Fibroblast of skin of left biceps (primary cell): Measurements from ENCODE around the gene SLC41A3.
"Not testable (repeated sequence)": the region's sequence is repeated elsewhere in the genome, so short reads cannot be mapped to it uniquely, and the experiment has no call there.

ENCODE experiments used
- DNase-seq, 2 experiments: peaks; one replicate each; pipeline ENCODE4 v3.0.0-alpha.2; 2013; ENCODE audit warnings: low read depth in 2 of 2

The SLC41A3 gene

DNA sequence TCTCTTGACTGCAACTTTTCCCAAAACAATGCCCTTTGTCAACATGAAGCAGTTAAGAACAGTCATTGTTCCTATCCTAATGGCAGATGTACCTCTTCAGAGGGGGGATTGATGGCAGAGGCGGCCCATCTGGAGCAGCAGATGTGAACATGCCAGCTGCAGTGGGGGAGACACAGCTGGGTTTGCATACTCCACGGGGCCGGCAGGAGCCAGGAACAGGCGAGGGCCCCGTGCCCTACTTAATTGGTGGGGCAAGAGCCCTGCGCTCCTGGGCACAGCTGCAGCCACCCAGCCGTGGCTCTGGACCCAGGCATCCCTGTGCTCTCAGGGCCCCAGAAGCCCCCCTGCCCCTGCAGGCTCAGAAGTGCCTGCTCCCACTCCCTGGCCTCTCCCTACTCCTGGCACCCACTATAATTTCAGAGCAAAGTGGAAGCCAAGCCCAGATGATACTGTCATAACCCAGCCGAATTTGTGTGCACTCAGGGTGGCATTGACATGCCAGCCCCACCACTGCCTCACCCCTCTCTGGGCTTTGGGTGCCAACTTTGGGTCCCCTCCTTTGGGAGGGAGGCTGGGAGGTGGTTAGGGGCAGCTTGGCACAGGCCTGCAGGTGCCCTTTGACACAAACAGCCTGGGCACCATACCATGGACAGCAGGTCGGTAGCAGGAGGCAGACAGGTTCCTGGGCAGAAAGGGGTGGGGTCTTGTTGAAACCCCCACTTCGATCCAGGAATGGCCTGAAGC, 80.3 kb downstream of the SLC41A3 start:
- DNase-seq = no peak

GRCh38 chr3:126002189-126002588, 81.7 kb downstream of the SLC41A3 start:
- no peak for DNase-seq

- DNase-seq = not testable (repeated sequence)
These were observed 87.2 kb downstream of the SLC41A3 start for GRCh38 chr3:125996751-125997150.

DNA sequence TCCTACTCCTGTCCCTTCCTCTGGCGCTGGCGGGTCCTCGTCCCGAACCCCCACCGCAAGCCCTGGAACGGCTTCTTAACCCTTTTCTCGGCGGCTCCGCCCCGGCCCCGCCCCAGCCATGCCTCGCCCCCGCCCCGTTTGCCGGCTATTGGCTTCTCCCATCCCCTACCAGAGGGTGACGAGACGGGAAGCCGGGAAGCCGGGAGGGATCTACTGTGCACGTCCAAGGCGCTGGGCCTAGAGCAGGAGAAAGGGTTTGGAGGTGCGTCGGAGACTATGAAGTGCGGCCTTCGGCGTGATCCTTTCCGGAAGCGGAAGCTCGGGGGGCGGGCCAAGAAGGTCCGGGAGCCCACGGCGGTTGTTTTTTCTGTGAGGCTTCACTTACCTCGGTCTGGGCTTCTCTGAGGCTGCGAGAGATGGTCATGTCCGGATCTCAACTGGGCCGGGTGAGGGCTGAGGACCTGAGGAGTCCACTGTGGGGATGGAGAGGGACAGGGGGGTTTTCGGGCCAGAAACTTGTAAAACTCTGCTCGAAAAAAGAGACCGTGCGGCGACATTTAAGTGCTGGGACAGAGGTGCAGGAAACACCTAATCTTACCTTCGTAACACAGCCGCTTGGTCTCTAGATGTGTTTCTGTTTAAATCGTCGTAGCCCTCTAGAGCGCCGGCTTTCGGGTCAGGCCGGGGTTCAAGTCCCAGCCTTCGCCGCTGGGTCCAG, 93.5 kb downstream of the SLC41A3 start:
- peak; percentile 71 to 75 for DNase-seq

GRCh38 chr3:125984951-125985350, 99.0 kb downstream of the SLC41A3 start:
- DNase-seq = not testable (repeated sequence)

DNA sequence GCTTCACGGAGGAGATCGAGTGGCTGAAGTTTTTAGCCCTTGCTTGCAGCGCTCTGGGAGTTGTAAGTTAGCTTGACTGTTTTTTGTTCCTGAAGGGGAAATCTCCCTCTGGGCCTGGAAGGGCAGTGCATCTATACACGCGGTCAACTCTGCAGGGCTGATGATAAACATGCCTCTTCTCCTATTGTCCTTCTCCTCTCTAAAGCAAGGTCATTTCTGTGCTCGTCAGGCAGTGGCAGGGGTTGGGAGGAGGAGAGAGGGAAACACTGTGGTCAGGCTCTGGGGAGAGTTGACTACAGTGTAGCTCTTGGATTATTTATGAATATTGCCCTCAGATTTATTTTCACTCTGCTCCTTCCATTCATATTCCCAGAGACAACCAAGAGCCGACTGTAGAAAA, 106.8 kb downstream of the SLC41A3 start:
- DNase-seq = not testable (repeated sequence)

DNA sequence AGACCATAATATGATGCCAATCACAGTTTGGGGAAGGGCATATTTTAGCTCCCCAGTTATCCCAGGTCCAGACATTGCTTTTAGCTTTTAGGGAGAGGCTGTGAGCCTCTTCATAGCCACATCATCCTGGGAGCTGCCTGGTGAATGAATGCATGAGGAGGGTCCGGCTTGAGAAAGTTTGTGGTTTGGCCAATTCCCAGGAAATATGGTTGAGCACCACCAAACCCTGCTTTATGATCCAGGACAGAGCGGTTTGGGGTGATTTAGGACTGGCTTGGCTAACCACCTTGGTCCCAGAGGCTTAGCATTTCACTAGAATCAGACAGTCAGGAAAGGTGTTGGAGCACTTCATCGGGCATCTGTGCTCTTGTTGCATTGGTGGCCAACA, 107.9 kb downstream of the SLC41A3 start:
- not testable (repeated sequence) for DNase-seq

DNA sequence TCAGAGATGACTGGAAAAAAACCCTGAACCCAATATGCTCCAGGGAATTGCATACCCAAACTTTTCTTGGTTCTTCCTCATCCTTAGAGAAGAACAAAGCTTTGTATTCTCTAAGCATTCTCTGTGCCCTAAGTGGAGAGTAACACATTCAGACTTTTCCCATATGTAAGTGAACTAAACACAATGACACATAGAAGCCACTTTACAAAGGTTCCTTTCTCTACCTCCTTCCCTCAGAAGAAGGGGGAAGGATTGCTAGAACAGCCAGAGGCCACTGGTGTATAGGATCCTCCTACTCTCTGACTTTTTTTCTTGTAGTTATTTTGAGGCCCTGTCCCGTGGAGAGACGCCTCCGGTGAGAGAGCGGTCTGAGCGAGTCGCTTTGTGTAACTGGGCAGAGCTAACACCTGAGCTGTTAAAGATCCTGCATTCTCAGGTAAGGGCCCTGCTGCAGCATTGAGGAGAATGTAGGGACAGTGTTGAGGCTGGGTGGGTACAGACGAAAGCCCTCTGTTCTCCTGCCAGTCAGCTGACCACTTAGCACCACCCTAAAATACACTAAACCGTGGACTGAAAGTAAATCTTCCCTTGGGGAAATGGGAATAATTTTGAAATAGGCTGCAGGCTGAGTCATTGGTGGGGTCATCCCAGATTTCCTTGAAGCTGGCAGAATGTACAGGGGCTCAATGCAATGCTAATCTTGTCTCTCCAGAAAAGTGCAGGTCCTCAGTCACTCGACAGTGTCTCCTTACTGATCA, 108.5 kb downstream of the SLC41A3 start:
- DNase-seq = not testable (repeated sequence)

DNA sequence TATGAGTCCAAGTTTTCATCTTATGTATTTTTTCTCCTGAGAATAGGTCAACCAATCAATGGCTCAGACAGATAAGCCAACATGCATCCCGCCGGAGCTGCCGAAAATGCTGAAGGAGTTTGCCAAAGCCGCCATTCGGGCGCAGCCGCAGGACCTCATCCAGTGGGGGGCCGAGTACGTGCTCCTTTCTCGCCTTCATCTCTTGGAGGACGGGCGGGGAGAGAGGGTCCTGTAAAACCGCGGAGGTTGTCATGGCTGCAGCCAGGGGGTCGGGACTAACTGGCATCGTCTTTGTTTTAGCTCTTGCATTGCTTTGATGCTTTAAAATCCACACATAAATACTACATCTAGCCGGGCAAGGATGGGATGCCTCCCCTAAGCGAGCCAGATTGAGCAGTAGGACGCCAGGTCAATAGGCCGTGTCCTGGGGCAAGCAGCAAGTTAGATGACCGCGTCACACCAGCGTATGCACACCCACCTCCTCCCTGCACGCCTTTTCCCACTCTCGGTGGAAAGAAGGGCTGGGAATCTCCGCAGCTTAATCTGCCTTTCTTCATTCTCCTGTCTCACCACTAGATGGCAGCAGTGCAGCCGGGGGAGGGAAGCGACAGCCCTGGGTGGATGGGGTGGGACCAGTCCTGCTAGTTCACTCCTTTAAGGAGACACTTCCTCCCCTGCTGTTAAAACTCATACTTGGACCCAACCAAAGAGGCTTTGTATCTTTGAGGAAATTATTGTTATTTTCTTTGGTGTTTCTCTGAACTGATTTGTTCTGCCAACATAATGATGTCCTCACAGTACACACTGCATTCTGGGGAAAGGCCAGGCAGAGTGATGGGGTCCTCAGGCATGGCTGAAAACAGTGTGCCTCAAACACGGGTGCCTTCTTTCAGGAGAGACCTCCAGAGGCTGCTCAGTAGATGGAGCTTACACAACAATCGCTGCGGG, 111.7 kb downstream of the SLC41A3 start:
- DNase-seq = not testable (repeated sequence)

DNA sequence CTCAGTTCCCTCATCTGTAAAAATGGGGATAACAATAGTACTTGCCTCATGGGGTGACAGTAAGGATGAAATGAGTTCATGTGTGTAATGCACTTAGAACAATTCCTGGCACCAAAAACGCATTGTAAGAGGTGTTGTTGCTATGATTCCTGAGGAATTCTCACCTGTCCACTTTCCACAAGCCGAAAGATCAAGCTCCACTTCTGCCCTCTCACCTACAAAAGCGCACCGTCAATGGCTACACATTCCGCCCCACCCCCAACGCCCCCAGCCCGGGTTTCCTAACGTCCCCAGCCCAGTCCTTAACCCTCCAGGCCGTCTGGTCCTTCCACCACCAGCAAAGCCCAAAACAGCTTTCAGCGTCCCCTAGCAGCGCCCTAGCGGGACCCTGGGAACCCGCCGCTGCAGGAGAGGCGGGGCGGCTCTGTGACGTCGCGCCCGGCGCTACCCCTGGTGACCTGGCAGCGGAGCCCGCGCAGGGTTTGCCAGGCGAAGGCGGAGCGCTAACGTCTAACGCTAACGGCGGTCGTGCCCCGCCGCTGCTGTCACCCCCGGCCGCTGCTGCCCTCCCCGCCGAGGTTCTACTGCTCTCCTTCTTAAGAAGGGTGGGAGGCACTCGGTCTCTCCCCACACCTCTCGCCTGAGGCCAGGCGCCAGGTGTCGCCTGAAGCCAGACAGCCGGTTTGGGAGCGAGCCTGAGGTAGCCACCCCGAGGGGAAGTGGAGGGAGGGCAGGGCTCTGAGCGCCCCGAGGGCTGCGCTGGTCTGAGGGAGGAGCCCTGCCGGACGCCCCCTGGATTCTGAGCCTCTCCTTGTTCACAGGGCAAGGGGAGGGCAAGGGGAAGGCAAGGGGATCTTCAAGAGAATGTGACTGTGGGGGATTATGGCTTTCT, 115.0 kb downstream of the SLC41A3 start, which contains the start of gene ROPN1B:
ROPN1B (plus strand) TSS at position 478 of the 892 bp plus-strand sequence. CDS start 2,877 bp downstream, outside the sequence.
- DNase-seq = not testable (repeated sequence)

DNA sequence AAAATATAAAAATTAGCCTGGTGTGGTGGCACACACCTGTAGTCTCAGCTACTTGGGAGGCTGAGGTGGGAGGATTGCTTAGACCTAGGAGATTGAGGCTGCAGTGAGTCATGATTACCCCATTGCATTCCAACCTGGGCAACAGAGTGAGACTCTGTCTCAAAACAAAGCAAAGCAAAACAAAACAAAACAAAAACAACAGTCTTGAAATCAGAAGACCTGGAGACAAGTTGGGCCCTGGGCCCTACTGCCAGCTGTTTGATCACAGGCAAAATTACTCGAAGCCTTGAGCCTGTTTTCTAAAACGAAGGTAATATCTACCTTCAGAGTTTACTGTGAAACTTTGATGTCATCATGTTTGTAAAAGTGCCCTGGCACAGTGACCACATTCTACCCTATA, 115.8 kb downstream of the SLC41A3 start:
- not testable (repeated sequence) for DNase-seq

GRCh38 chr3:125967156-125967555, 116.8 kb downstream of the SLC41A3 start:
- DNase-seq = no peak

DNA sequence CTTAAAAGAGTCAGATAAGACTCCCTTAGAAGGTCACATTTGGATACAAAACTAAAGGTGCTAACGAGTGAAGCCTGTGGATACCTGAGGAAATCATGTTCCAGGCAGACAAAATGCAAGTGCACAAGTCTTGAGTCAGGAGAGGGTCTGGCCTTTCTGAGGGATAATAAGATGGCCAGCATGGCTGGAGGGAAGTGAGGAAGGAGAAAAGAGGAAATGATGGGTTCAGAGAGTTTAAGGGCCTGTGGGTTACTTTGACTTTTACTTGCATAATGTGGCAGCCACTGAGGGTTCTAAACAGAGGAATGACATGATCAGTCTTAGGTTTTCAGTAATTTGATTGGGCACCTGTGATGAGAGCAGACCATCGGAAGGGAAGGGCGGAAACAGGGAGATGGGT, 118.4 kb downstream of the SLC41A3 start:
- DNase-seq = no peak

DNA sequence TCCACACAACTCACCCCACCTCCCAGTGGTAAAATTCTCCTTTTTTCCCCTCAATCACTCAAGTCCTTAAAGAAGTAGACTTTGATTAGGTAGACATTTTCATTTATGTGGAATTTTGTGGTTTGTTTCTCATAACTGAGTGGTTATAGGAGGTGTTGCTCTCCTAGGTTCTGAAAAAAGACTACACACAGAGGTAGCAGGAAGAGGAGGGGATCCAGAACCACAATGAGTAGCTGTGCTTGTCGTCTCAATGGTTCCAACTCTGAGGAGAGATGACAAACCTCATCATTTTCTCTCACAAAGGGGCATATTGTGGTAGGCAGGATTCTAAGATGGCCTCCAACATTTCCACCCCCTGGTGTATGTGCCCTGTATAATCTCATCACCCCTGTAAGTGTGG, 120.1 kb downstream of the SLC41A3 start:
- DNase-seq = not testable (repeated sequence)

- DNase-seq = no peak
These were observed 122.7 kb downstream of the SLC41A3 start for GRCh38 chr3:125961289-125961589.

DNA sequence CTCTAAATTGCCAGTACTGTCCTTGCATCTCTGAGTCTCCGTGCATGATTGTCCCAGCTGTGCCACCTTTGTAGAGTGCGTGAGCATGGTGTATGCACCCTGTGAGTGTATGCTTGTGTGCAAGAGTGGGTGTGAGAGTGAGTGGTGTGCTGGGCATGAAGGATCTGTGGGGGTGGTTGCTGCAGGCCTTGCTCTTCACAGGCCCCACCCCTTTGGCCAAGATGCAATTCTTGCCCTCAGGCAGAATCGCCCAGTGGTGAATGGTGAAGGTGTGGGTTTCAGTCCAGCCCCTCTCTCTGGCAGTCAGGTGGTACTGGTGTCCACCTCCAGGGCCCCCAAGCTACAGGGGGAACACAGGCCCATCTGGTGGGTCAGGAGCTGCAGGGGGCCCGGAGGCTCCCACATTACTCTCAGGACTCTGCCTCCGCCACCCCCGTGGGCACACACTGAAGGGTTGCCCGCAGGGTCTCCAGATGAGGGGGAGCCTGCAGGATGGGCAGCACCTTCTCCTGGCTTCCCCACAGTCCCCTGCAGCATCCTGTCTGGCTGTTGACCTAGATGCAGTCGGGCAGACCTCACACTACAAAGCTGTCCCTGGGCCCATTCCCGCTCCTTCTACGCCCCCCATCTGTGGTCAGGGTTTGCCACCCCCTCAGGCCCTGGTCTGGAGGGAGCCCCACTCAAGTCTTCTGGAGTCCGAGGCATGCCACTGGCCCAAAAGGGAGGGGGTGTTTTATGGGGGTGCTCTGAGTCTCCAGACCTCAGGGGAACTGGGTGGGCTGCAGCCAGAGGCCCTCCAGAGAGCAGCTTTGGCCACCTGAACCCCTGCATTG, 123.3 kb downstream of the SLC41A3 start:
- DNase-seq = no peak

DNA sequence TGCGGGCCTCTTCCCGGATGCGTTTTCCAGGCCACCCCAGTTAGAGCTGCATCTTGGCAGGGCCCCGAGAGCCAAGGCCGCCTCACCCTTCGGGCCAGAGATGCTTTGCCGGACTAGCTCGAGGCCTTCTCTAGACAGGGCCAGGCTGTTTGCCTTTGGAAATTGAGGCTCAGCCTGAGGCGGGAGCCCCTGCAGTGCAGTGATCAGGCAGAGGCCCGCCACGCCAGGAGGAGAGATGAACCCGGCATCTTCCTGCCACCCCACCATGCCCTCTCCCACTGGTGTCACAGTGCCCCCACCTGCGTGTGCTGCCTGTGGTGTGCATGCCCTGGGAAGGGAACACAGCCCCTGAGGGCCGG, 123.9 kb downstream of the SLC41A3 start:
- no peak for DNase-seq

GRCh38 chr3:125959317-125960065, 124.4 kb downstream of the SLC41A3 start:
- DNase-seq = no peak
